Upper lobe of left lung (tissue), 4 donors: ENCODE data around the gene LCT.

Experiments used
- CTCF ChIP-seq, 6 experiments: fragments of 450-650 bp in 4 of 6; fragments of 200-600 bp in 2 of 6; sonication (generic) in 2 of 6; IDR thresholded peaks; one replicate each; pipeline ENCODE4 v1.5.1; 2016 to 2019; ENCODE audit warnings: antibody characterized with exemption in 6 of 6
- POLR2A ChIP-seq, 4 donors: fragments of 450-650 bp; IDR thresholded peaks; one replicate each; pipeline ENCODE4 v1.5.1; 2016 to 2017; ENCODE audit warnings: antibody characterized with exemption in 4 of 4, mild to moderate bottlenecking in 2 of 4
- POLR2AphosphoS5 ChIP-seq, 2 donors: sonication (generic); formaldehyde crosslinking; IDR thresholded peaks; one replicate each; pipeline ENCODE4 v1.5.1; 2017; ENCODE audit warnings: antibody characterized with exemption in 2 of 2

GRCh38 chr2:135843671-135844070 is 6.7 kb upstream of the LCT start:
- no peak for TF ChIP-seq CTCF (IDR thresholded peaks at IDR 0.05)
- no peak for TF ChIP-seq POLR2A (IDR thresholded peaks at IDR 0.05)
- TF ChIP-seq POLR2AphosphoS5 (IDR thresholded peaks at IDR 0.05), result no peak
